Activated T-cell treated with anti-CD3 and anti-CD28 coated beads, Interleukin-2, amount 50 U/mL, for 72 hours (primary cell): ENCODE data around the gene POLD3. TPM values are rescaled to one million over a fixed set of nuclear protein-coding genes. Genes with fewer than 3 reads are reported as not detected.
A peak's percentile ranks its signal among the peaks of the same experiment; 100 is the strongest.

Source experiments
- ATAC-seq, 2 donors: fragments of 150-1000 bp; cut with Tn5 transposase; replicated peaks in 1 of 2; 2 replicates each; pipeline ENCODE4 v1.10.0; 2021; ENCODE audit warnings: moderate library complexity in 2 of 2, mild to moderate bottlenecking in 1 of 2
- DNase-seq, 2 donors: peaks; one replicate each; pipeline ENCODE4 v3.0.0; 2021 to 2022; ENCODE audit warnings: mixed read lengths in 1 of 2
- H3K27ac Mint-ChIP-seq: one replicate; pipeline ENCODE4 v1.8.0; 2022; ENCODE audit warnings: mild to moderate bottlenecking, moderate library complexity, mixed read lengths
- H3K27me3 Mint-ChIP-seq: one replicate; pipeline ENCODE4 v1.8.0; 2022; ENCODE audit warnings: low read depth, mixed read lengths
- H3K36me3 Mint-ChIP-seq, 2 donors: one replicate each; pipeline ENCODE4 v1.8.0; 2022; ENCODE audit warnings: mixed read lengths in 2 of 2, mild to moderate bottlenecking in 1 of 2; ENCODE audit not compliant: insufficient read depth in 2 of 2
- H3K4me1 Mint-ChIP-seq: one replicate; pipeline ENCODE4 v1.8.0; 2022; ENCODE audit warnings: low read depth, mixed read lengths
- H3K4me3 Mint-ChIP-seq, 2 donors: one replicate each; pipeline ENCODE4 v1.8.0; 2022; ENCODE audit warnings: mild to moderate bottlenecking in 2 of 2, mixed read lengths in 2 of 2, moderate library complexity in 2 of 2
- H3K9me3 Mint-ChIP-seq, 2 donors: one replicate each; pipeline ENCODE4 v1.8.0; 2022; ENCODE audit warnings: mixed read lengths in 2 of 2
- total RNA-seq, 2 donors: library from RNA; stranded (reverse); gene quantifications; one replicate each; pipeline ENCODE4 v1.2.3, GENCODE V29; 2022

POLD3 gene
- total RNA-seq, 2 donors from 2014 or later = 57.7 to 63.9 TPM

GRCh38 chr11:74682731-74683278 is 90.4 kb downstream of the POLD3 start:
- no peak for DNase-seq
- no peak for ATAC-seq
- H3K27ac Mint-ChIP-seq = no peak overlapping the region
- H3K27me3 Mint-ChIP-seq = peaks cover 37% of the 10 kb centered on the region
- H3K4me1 Mint-ChIP-seq = peaks cover 6% of the 10 kb centered on the region
- peak overlapping the region in 1 of 2 donors; percentile 47 for H3K4me3 Mint-ChIP-seq
- H3K9me3 Mint-ChIP-seq = no peaks in the 10 kb centered on the region
- no peaks in the 10 kb centered on the region for H3K36me3 Mint-ChIP-seq

GRCh38 chr11:74683279-74683871 is 91.0 kb downstream of the POLD3 start:
- Mint-ChIP-seq H3K4me1 (peaks cover 10% of the 10 kb centered on the region), H3K4me3 (peak overlapping the region in 1 of 2 donors; percentile 47), H3K27me3 (peaks cover 37% of the 10 kb centered on the region), H3K9me3 (no peaks in the 10 kb centered on the region), H3K27ac (no peak overlapping the region), H3K36me3 (no peaks in the 10 kb centered on the region)
- ATAC-seq (peak; percentile 33 to 44), DNase-seq (peak; percentile 4 to 8)

GRCh38 chr11:74683941-74684481 is 91.6 kb downstream of the POLD3 start:
- H3K27ac Mint-ChIP-seq = no peak overlapping the region
- H3K36me3 Mint-ChIP-seq = no peaks in the 10 kb centered on the region
- no peak for ATAC-seq
- no peak for DNase-seq
- peaks cover 37% of the 10 kb centered on the region for H3K27me3 Mint-ChIP-seq
- no peaks in the 10 kb centered on the region for H3K9me3 Mint-ChIP-seq
- peak overlapping the region in 1 of 2 donors; percentile 37 for H3K4me3 Mint-ChIP-seq
- H3K4me1 Mint-ChIP-seq = peaks cover 11% of the 10 kb centered on the region

GRCh38 chr11:74684661-74685060 is 92.3 kb downstream of the POLD3 start:
- H3K27me3 Mint-ChIP-seq = peaks cover 37% of the 10 kb centered on the region
- peaks cover 11% of the 10 kb centered on the region for H3K4me1 Mint-ChIP-seq
- ATAC-seq (no peak), DNase-seq (no peak)
- no peaks in the 10 kb centered on the region for H3K36me3 Mint-ChIP-seq
- H3K9me3 Mint-ChIP-seq = no peaks in the 10 kb centered on the region
- H3K27ac Mint-ChIP-seq = no peak overlapping the region
- no peak overlapping the region for H3K4me3 Mint-ChIP-seq

DNA sequence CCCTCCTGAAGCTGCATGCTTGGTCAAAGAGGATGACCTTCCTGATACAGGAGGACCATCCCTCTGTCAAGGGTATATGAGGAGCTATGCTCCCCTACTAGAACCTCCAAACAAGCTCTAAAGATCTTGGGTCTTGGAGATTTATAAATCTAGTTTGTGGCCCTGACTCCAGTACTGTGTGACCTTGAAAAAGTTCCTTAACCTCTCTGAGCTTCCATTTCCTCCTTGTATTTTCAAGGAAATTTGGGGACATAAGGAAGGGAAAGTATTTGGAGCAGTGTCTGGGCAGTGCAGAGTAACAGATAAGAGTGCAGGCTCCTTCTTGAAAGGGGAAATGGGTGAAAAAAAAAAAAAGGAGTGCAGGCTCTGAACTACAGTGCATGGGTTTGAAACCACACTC is 93.0 kb downstream of the POLD3 start:
- Mint-ChIP-seq H3K4me1 (peaks cover 11% of the 10 kb centered on the region), H3K4me3 (no peak overlapping the region), H3K9me3 (no peaks in the 10 kb centered on the region), H3K36me3 (no peaks in the 10 kb centered on the region), H3K27ac (no peak overlapping the region), H3K27me3 (peaks cover 32% of the 10 kb centered on the region)
- no peak for ATAC-seq
- no peak for DNase-seq

DNA sequence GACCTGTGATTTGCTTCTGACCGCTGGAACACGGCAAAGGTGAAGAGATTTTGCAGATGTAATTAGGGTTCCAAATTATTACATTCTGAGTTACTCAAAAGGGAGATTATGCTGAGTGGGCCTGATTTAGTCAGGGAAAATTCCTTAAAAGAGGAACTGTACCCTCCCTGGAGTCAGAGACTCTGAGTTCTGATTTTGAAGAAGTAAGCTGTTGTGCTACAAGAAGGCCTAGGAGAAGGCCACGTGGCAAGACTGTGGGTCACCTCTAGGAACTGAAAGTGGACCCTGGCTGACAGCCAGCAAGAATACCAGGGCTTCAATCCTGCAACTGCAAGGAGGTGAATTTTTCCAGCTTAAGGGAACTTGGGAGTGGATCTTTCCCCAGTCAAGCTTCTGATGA is 93.5 kb downstream of the POLD3 start:
- Mint-ChIP-seq H3K4me3 (no peak overlapping the region), H3K4me1 (peaks cover 11% of the 10 kb centered on the region), H3K27ac (no peak overlapping the region), H3K27me3 (peaks cover 32% of the 10 kb centered on the region), H3K36me3 (no peaks in the 10 kb centered on the region), H3K9me3 (no peaks in the 10 kb centered on the region)
- ATAC-seq (no peak), DNase-seq (no peak)

DNA sequence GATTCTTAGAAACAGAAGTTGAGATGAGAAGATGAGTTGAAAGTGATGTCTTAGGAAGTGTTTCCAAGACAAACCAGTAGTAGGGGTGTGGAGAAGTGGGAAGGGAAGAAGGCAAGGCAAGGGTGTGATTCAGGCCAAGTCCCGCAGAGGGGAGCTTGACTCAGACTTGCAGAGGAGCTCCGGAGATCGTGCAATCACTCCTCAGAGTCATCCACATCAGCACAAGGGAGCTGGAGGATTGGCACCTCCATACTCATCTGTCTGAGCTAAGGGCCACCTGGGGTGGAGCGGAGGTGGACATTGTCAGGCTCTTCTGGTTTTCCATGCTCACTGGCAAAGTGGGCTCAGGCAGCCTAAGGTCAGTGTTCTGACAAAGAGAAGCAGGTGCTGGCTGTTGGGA is 94.4 kb downstream of the POLD3 start:
- Mint-ChIP-seq H3K27me3 (peaks cover 28% of the 10 kb centered on the region), H3K4me3 (no peak overlapping the region), H3K36me3 (no peaks in the 10 kb centered on the region), H3K9me3 (no peaks in the 10 kb centered on the region), H3K27ac (no peak overlapping the region), H3K4me1 (peaks cover 11% of the 10 kb centered on the region)
- no peak for ATAC-seq
- DNase-seq = no peak

DNA sequence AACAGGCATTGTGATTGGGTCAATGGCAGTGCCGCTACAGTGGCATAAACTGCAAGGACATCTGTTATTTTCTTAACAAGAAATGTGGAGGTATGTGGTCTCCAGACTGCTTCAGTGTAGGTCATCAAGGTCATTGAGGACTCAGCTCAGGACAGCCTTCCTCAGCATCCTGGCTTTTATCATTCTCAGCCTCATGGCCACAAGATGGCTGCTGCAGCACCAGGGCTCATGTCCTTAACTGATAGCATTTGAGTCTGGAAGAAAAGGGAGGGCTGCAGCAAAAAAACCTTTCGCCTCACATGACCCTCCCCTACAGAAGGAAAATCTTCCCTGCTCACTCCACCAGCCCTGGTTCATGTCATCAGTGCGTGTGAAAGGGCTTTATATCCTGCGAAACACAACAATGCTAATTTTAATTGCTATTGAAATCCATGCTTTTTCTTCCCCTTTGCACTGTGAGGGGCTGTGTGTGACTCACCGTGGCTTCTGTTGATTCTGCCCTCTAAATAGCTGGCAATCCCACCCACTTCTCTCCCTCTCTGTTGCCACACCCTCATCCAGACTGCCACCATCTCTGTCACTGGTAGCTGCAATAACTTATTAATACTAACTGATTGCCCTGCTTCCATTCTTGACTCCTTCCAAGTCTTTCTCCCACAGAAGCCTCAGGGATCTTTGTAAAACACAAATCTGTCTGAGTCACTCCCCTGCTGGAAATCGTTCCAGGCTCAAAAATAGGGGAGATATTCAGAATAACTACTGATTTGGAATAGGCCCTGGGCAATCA is 95.0 kb downstream of the POLD3 start:
- peaks cover 11% of the 10 kb centered on the region for H3K4me1 Mint-ChIP-seq
- ATAC-seq = no peak
- H3K27me3 Mint-ChIP-seq = peaks cover 24% of the 10 kb centered on the region
- DNase-seq = no peak
- H3K4me3 Mint-ChIP-seq = no peak overlapping the region
- no peak overlapping the region for H3K27ac Mint-ChIP-seq
- H3K9me3 Mint-ChIP-seq = no peaks in the 10 kb centered on the region
- H3K36me3 Mint-ChIP-seq = no peaks in the 10 kb centered on the region

- Mint-ChIP-seq H3K4me1 (peaks cover 5% of the 10 kb centered on the region), H3K36me3 (no peaks in the 10 kb centered on the region), H3K4me3 (no peak overlapping the region), H3K27me3 (peaks cover 17% of the 10 kb centered on the region), H3K9me3 (no peaks in the 10 kb centered on the region), H3K27ac (no peak overlapping the region)
- DNase-seq = no peak
- ATAC-seq = no peak
Measured at GRCh38 chr11:74689666-74690065, 97.3 kb downstream of the POLD3 start.

DNA sequence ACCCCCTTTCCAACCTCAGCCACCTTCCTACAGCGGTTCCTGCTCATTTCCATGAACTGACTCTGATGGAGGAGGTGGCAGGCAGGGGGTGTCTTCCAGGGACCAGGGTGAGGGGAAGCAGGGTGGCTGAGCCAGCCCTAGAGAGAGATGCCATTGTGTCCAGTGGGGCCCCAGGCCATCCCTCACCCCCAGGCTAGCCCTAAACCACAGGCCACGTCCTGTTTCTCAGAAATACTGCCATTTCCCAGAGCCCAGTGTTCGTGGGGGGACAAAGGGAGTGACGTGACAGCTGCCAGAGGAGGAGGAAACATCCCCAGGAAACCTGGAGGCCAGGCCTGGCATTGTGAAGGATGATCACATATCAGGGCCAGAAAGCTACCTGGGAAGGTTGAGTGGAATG is 99.4 kb downstream of the POLD3 start:
- H3K4me3 Mint-ChIP-seq = no peak overlapping the region
- no peak overlapping the region for H3K27ac Mint-ChIP-seq

More for the DNA sequence above, 99.4 kb downstream of the POLD3 start:
- ATAC-seq = no peak
- H3K4me1 Mint-ChIP-seq = peaks cover 5% of the 10 kb centered on the region
- DNase-seq = no peak
- peaks cover 10% of the 10 kb centered on the region for H3K27me3 Mint-ChIP-seq
- no peaks in the 10 kb centered on the region for H3K9me3 Mint-ChIP-seq
- no peaks in the 10 kb centered on the region for H3K36me3 Mint-ChIP-seq

Other genes starting within 250 kb of the POLD3 start
- gene PGM2L1, start 194.1 kb upstream of the POLD3 start, total RNA-seq = 10 to 100 TPM; 12.1 to 16.4 TPM
- gene KCNE3, start 125.0 kb upstream of the POLD3 start, total RNA-seq = not detected
- 1 to 10 TPM; 4.3 to 5.1 TPM for gene LIPT2, start 98.9 kb upstream of the POLD3 start, total RNA-seq
- gene CHRDL2, start 138.8 kb downstream of the POLD3 start, total RNA-seq = not detected
- 10 to 100 TPM; 18.5 to 20.5 TPM for gene RNF169, start 156.3 kb downstream of the POLD3 start, total RNA-seq